HG02571 (cell line): ENCODE results near the gene SNAP29.
"Not testable (repeated sequence)": the region's sequence is repeated elsewhere in the genome, so short reads cannot be mapped to it uniquely, and the experiment has no call there.

Source experiments
- ATAC-seq: cut with Tn5 transposase; IDR thresholded peaks from one replicate; pipeline ENCODE4 v1.9.1; 2021; ENCODE audit warnings: mild to moderate bottlenecking, moderate library complexity; ENCODE audit not compliant: unreplicated experiment

Gene SNAP29

GRCh38 chr22:20927940-20928572 is 69.2 kb downstream of the SNAP29 start:
- no peak for ATAC-seq

DNA sequence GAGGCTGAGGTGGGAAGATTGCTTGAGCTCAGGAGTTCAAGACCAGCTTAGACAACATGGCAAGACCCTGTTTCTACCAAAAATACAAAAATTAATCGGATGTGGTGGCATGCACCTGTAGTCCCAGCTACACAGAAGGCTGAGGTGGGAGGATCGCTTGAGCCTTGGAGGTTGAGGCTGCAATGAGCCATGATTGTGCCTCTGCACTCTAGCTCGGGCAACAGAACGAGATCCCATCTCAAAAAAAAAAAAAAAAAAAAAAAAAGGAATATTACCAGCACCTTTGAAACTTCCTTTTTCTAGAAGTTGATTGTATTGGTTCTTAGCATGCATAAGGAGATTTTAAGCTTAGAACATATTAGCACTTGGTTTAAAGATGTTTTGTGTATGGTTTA is 69.8 kb downstream of the SNAP29 start:
- ATAC-seq: no peak

GRCh38 chr22:20930004-20930403 is 71.2 kb downstream of the SNAP29 start:
- no peak for ATAC-seq

GRCh38 chr22:20930435-20930834 is 71.6 kb downstream of the SNAP29 start:
- not testable (repeated sequence) for ATAC-seq

- ATAC-seq: no peak
Measured at GRCh38 chr22:20931126-20931654, 72.4 kb downstream of the SNAP29 start.

GRCh38 chr22:20933910-20934309 is 75.1 kb downstream of the SNAP29 start:
- no peak for ATAC-seq

GRCh38 chr22:20935049-20935448 is 76.2 kb downstream of the SNAP29 start:
- not testable (repeated sequence) for ATAC-seq

DNA sequence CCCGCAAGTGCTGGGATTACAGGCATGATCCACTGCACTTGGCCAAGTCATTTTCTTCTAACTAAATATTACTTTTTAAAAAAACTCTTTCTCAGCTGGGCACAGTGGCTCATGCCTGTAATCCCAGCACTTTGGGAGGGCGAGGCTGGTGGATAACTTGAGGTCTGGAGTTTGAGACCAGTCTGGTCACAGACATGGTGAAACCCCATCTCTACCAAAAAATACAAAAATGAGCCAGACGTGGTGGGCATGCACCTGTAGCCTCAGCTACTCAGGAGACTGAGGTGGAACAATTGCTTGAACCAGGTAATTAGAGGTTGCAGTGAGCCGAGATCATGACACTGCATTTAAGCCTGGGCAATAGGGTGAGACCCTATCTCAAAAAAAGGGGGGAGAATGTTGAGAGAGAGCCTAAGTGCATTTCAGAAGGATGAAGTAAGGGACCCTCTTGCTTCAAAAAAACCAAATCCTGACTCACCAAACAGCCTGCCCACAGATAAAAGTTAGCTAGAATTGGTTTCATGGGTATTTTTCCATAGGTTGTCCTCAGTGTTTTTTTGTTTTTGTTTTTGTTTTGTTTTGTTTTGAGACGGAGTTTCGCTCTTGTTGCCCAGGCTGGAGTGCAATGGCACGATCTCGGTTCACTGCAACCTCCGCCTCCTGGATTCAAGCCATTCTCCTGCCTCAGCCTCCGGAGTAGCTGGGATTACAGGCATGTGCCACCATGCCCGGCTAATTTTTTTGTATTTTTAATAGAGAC is 77.2 kb downstream of the SNAP29 start:
- ATAC-seq: not testable (repeated sequence)

DNA sequence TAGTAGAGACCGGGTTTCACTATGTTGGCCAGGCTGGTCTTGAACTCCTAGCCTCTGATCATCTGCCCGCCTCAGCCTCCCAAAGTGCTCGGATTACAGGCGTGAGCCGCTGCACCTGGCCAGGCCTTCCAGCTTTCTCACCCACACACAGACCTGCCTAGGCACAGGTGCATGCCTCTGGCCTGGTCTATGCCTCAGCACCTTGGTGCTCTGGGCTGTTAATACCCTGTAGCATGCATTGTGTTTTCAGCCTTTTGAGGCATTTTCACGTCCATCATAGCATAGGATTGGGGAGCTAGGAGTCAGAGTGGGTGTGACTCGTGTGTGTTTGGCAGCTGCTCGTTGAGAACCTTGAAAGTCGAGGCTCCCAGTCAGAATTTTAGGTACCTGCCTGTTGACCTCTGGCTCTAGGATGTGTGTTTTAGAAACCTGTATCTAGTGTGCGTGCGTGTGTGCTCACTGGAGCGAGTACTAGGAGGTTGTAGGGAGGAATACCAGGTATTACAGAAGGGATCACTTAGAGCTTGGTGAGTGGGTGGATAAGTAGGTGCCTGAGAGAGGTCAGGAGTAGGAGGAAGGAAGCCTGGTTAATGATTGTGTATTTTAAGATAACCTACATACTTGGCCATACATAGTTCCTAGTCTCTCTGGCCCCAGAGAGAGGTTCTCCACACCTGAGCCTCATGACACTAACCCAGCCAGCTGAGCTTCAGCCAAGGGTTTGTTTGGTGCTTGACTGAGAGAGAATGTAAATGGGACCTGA is 78.4 kb downstream of the SNAP29 start:
- ATAC-seq: no peak

DNA sequence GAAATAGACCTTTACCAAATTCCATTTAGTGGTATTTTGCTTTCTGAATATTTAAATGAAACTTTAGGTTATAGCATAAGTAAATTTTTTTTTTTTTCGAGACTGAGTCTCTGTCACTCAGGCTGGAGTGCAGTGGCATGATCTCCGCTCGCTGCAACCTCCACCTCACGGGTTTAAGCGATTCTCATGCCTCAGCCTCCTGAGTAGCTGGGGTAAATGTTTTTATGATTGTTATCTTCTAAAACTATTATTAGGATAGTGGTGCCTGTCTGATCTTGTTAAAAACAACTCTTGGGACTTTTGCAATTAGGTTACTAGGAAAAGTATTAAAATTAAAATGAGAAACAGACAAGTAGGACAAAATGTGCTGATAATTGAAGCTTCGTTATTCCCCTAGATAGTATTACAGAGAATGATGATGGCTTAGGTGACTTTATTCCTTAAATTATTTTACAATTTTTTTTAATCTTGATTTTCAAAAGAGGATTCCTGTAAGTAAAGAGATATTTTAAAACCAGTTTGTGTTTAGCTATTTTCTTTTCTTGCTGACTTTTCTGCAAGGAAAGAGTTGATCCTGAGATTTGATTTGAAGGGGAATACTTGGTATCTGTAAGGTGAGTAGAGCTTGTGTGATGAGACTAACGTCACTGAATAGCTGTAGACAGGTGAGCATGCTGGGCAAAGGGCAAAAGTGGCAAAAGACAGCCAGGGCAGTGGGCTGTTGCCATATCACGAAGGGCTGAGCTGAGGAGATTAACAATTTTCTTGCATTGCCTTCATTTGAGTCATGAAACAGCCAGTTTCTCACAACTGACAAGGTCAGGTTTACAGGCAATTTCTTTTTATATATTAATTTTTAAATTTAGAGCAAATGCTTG is 79.2 kb downstream of the SNAP29 start:
- no peak for ATAC-seq

DNA sequence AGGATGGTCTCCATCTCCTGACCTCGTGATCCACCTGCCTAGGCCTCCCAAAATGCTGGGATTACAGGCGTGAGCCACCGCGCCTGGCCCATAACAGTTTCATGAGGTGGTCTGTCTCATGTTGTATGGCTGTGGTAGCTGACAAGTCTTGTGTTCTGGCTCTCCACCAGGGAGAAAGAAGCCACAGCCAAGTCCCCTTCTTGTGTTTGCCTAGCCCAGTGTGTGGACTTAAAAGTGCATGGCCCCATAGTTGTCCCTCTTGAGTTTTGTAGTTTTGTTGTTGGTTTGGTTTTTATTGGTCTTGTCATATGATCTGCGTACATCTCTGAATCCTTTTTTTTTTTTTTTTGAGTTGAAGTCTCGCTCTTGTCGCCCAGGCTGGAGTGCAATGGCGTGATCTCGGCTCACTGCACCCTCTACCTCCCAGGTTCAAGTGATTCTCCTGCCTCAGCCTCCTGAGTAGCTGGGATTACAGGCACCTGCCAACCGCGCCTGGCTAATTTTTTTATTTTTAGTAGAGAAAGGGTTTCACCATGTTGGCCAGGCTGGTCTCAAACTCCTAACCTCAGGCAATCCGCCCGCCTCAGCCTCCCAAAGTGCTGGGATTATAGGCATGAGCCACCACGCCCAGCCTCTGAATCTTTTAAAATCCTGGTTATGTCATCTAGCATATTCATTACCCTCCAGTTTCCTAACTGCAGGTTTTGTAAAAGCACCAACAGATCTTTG is 80.8 kb downstream of the SNAP29 start:
- not testable (repeated sequence) for ATAC-seq

GRCh38 chr22:20940186-20940651 is 81.4 kb downstream of the SNAP29 start:
- no peak for ATAC-seq
